ENCODE data around the gene ADAMTSL5.

ADAMTSL5 gene

DNA sequence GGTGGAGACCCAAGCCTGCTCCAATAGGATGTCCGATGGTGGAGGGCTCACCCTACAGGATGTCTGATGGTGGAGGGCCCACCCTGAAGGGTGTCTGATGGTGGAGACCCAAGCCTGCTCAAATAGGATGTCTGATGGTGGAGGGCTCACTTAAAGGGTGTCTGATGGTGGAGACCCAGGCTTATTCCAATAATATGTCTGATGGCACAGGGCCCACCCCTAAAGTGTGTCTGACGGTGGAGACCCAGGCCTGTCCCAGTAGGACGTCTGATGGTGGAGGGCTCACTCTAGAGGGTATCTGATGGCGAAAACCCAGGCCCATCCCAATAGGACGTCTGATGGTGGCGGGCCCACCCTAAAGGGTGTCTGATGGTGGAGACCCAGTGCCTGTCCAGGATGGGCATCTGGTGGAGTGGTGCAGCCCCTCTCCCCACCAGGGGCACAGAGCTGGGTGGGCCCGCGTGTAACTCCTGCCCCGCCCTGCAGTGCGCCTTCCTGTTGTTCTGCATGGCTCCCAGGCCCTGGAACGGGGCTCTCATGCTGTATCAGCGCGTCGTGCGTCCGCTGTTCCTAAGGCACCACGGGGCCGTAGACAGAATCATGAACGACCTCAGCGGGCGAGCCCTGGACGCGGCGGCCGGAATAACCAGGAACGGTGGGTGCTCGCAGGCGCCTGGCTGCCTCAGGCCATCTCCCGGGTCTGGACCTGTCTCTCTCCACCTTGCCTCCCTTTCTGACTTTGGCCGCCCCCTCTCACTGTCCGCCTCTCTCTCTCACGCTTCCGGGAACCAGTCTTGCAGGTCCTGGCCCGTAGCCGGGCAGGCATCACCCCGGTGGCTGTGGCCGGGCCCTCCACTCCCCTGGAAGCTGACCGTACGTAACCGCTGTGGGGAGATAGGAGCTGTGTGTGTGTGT, 16.8 kb downstream of the ADAMTSL5 start:
- DNase-seq (ENCODE audit: low spot score), result no peak

DNA sequence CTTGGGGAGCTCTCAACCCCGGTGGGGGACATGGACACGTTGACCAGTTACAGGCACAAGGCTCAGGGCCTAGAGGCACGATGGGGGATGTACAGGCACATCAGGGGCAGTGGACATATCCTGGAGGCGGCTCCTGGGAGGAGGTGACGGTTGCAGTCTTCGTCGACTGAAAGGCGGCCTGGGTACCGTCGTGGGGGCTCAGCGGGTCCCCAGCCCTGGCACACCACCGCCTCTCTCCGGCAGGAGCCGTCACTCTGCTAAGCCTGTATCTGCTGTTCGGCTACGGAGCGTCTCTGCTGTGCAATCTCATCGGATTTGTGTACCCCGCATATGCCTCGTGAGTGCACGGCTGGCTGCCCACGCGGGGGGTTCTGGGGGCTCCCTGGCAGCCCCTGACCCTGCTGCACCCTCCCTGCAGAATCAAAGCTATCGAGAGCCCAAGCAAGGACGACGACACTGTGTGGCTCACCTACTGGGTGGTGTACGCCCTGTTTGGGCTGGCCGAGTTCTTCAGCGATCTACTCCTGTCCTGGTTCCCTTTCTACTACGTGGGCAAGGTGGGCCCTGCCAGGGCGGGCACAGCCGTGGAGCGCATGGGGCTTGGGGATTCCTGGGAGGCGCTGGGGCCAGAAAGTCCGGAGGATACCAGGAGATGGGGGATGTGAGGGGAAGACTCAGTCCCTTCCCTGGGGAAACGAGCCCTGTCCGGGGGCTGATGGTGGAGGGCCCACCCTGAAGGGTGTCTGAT, 17.6 kb downstream of the ADAMTSL5 start:
- DNase-seq (ENCODE audit: low spot score), result no peak

DNA sequence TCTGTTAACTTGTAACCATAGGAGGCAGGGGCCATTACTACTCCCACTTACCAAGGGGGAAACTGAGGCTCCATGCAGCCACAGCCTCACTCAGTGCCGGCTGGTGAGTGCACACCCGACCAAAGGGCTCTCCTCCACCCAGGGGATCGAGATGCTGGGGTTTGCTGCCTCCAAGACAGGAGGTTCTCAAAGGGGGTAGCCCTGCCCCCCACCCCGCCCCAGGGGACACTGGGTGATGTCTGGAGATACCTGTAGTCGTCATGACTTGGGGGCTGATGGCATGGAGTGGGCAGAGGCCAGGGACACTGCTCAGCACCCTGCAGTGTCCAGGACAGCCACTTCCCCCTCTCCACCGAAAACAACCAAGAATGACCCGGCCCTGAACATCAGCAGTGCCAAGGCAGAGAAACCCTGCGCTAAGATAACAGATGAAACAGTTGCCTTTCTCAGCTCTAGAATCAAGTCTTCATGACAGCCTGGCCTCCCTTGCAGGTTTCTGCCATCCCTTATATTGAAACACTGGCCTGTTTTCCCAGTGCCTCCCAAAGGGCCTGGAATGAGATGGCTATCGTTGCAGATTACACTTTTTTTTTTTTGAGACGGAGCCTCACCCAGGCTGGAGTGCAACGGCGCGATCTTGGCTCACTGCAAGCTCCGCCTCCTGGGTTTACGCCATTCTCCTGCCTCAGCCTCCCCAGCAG, 18.6 kb downstream of the ADAMTSL5 start:
- DNase-seq (ENCODE audit: low spot score), result no peak

- no peak for DNase-seq (ENCODE audit: low spot score)
Measured at GRCh38 chr19:1492474-1493006, 20.3 kb downstream of the ADAMTSL5 start.

DNA sequence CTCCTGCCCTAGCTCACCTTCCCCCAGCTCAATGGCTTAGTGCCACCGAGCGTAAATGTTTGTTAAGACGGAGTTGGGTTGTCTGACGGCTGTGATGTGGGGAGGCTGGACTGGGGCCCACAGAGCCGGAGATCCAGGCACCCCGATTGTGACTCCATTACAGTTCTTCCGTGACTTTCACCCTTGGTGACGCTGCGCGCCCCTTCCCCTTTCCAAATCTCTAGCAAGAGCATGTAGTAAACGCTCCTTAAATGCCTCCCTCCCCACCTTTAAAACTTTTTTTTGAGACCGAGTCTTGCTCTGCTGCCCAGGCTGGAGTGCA, 21.0 kb downstream of the ADAMTSL5 start:
- no peak for DNase-seq (ENCODE audit: low spot score)

- DNase-seq (ENCODE audit: low spot score), result no peak
Measured at GRCh38 chr19:1491114-1491848, 21.5 kb downstream of the ADAMTSL5 start, which contains the start of gene REEP6. Gene REEP6, plus strand, starts transcription at chr19:1491181. Its CDS starts 89 bp downstream, at chr19:1491270.

DNA sequence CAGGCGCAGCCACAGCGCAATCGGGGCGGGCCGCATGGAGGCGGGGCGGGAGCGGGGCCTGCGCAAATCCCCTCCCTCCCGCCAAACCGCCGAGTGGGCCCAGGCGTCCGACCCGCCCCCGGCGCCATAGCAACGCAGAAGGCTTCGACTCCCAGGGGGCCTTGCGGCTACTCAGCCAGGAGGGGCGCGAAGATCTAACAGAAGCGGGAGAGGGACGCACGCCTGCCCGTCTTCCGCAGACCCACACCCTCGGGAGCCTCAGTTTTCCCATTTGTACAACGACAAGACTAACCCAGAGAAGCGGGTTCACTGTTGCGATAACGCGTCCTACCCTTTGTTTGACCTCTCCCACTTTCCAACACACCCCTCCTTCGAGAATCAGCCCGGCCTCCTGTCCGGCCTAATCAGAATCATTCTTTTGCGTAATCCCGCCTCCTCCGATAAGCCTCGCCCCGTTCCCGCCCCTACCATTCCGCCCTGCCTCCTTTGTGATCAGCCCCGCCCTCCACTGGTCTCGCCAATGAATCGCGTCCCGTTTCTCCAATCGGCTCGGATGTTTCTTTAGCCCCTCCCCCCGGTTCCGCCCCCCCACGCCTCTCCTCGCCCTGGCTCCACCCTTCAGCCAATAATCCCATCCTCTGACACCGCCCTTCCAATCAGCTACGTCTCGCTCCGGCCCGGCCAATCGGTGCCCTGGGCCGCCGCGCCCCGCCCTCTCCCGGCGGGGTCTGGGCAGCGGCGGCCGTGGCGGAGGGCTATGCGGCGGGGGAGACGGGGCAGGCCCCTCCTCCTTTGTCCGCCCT, 22.3 kb downstream of the ADAMTSL5 start, which contains the start of gene PCSK4:
PCSK4 (minus strand) TSS at position 40 of the 803 bp plus-strand sequence; CDS start at position 36, 4 bp downstream.
- peak; percentile 100 for DNase-seq (ENCODE audit: low spot score)

DNA sequence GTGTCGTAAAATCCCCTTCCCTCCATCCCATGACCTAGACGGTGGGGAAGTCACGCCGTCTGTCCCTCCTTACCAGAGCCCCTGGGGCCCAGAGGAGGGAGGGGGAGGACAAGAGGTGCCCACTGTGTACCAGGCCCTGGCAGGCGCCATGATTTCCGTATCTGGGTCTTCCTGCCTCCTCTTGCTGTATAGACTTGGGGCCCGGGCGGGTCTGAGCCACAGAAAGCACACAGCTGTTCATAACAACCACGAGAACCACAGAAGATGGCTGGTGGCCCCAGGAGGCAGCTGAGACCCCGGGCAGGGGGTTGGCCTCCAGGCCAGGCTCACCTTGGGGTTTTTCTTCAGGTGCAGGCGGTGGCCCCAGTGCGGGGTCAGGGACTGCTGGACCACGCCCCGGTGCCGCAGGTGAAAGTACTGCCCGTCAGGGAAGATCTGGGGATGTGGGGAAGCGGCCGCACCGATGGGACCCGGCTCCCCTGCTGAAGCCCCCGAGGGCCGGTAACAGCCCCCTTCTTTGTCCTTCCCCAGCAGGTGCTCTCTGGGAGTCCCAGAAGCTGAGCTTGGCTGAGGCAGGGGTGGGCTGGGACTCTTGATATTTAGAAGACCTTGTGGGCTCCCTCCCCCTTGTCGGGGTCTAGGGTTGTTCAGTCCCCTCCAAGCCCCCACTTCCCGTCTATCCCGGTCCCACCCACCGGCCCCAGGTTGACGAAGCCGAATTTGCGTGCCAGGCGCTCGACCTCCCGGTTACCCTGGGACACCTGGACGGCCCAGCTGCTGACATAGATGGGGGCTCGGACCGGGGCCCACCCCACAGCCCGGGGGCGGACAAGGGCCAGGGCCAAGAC, 23.1 kb downstream of the ADAMTSL5 start:
- DNase-seq (ENCODE audit: low spot score), result no peak

DNA sequence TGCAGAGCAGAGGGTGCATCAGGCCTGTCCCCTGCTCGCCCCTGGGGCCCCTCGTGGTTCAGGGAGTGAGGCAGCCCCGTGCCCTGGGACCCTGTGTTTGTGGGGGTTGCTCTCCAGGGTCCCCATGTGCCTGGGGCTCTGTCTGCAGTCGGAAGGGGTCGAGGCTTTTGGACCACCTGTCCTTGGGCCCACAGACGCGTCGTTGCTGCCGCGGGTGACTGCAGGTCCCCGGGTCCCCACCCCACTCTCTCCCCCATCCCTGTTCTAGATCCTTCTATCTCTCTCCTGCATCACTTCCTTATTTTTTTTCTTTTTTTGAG, 24.6 kb downstream of the ADAMTSL5 start:
- no peak for DNase-seq (ENCODE audit: low spot score)

DNA sequence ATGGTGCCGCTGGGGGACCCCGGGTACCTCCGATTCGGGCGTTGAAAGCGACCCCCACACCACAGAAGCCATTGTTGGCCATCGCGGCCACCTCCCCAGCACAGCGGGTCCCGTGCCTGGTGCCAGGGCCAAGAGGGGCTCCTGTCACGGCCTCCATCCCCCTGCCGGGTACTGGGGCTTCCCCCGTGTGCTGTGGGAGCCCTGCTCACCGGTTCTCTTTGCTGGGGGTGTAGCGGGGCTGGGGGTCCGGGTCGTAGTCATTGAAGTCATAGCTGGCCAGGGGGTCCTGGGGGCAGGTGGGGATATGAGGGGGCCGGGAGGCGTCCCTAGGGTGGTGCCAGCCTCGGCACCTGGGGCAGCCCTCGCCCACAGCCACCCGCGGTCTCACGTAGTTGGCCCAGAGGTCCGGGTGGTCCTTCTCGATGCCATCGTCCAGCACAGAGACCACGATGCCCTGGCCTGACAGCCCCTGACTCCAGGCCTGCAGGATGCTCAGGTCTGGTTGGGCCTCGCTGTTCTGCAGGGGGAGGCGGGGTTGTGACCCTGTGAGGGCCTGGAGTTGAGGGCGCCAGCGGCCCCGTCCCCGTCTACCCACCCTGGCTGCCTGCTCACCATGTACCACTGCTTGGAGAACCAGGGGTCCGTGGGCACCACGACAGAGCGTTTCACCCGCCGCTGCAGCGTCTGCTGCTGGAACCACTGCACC, 25.1 kb downstream of the ADAMTSL5 start:
- DNase-seq (ENCODE audit: low spot score), result no peak

DNA sequence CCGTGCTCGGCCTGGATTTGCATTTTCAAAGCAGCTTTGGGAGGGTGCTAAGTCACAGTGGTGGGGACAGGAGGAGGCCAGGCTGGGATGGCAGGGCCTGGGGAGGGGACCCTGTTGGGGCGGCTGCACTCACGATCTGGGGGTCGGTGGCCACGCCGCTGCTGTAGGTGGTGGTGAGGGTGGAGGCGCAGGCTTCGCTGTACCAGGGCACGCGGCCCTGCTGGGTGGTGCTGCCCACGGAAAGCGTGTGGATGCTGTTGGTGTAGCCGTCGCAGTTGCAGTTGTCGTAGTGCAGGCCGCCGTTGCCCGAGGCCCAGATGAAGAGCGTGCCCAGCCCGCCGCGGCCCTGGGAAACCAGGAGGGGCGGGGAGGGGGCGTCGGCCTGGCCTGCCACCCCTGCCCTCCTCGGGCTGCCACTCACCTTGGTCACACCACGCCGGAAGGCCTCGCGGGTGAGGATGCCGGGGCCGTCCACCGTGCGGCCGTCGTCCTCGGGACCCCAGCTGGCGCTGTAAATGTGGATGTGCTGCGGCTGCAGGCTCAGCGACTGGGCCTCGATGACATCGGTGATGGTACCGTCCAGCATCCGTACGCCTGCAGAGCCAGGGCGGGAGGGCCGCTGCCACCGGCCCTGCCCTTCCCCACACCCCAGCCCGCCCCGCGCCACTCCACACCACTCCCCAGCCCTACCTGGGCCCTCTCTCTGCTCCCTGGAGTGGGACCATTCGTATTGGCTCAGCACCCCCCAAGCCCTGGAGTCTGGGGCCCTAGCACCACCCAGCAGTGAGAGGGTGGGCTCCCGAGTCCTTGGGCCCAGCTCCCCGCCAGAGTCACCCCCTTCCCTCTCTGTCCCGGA, 25.9 kb downstream of the ADAMTSL5 start:
- DNase-seq (ENCODE audit: low spot score), result no peak

- no peak for DNase-seq (ENCODE audit: low spot score)
Measured at GRCh38 chr19:1483979-1484428, 28.8 kb downstream of the ADAMTSL5 start.

DNA sequence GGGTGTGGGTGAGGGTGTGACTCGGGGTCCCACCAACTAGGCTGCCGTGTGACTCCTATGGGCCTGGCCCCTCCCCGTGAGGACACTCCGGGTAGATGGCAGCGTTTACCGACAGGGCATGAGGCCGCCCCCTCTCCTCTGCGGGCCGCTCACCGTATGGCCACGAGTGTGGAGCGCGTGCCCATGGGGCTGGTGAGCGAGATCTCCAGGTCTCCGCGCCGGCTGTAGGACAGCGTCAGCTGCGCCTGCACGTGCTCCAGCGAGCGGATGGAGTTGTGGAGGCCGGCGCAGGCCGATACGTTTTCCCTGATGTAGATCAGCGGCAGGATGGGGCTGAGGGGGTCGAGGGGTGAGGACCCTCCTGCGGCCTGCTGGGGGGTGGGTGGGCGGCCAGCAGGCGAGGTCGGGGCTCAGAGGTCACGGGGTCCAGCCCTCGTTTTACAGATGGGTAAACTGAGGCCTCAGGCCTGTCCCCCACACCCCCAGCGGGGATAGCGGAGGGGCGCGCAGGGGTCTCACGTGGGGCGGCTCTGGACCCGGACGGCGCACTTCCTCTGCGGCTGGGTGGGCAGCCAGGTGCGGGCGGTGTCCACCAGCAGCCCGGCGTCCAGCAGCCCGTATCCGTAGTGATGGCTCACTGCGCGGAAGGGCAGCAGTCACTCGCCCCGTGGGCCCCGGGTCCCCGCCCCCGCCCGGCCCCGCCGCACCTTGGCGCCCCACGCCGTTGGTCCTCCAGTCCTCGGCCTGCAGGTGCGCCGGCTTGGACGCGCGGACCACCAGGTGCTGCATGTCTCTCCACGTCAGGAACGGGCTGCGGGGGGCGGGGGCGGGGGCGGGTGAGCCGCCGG, 29.5 kb downstream of the ADAMTSL5 start:
- DNase-seq (ENCODE audit: low spot score), result no peak

DNA sequence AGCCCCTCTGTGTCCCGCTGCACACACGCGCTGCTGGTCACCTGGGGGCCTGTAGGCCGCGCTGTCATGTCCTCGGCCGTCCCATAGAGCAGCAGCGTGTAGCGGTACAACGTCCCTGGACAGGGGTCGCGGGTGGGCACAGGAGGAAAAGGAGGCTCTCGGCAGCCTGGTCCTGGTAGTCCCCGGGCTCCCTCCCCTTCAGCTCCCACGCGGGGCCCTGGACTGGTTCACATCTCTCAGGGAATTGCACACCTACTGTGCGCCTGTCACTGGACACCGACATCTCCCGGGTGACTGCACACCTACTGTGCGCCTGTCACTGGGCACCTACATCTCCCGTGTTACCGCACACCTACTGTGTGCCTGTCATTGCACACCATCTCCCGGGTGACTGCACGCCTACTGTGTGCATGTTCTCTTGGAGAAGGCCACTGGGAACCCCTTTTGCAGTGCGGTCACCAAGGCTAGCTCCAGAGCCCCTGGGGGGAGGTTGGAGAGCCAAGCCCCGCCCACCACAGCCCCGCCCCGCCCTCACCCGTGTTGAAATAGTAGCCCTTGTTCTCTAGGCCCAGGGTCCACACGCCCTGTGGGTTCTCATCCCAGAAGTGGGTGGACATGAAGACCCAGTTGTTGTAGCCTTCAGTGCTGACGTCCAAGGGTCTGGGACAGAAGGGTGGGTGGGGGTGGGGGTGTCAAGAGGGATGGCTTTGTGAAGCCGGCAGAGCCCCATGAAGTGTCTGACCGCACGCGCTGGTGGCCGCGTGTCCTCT, 30.3 kb downstream of the ADAMTSL5 start:
- DNase-seq (ENCODE audit: low spot score), result no peak

GRCh38 chr19:1481893-1482360, 30.9 kb downstream of the ADAMTSL5 start:
- no peak for DNase-seq (ENCODE audit: low spot score)

DNA sequence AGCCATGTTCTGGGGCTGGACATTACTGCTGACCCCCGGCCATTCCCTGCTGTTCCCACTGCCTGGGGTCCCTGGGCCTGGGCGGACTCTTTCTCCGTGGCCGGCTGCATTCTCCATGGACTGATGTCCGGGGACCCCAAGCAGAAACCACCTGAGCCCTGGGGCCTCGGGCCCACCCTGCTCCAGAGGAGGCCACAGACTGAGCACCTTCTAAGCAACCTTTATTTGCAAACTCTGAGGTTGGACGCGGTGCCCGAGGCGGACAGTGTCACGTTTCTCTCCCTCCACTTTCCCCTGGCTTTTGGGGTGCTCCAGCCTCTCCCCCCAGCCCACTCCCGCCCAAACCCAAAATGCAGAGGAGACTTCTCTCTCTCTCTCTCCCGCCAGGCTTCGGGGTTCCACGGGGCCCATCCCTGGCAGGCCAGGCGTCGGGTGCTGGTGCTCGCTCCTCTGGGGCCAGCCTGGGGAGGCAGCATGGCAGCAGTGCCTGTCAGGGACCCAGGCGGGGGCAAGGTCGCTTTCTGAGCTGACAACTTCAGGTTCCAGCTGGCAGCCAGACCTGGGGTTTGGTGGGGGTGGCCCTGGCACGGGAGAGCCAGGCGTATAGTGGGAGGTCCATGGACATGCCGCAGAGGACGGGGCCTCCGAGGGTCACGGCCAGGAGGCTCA, 31.5 kb downstream of the ADAMTSL5 start:
- no peak for DNase-seq (ENCODE audit: low spot score)
